NB4 (cell line): Measurements from ENCODE around the gene TMEM184B.

Experiments
- MYC ChIP-seq: IDR thresholded peaks from 2 replicates; pipeline ENCODE4 v1.6.1; 2011; ENCODE audit warnings: low read depth, low read length
- POLR2A ChIP-seq: IDR thresholded peaks from 2 replicates; pipeline ENCODE4 v1.6.1; 2011; ENCODE audit warnings: mild to moderate bottlenecking; ENCODE audit not compliant: insufficient read length; ENCODE audit errors: extremely low read depth
- TF ChIP-seq, protein P1 (sequence below): IDR thresholded peaks from one replicate; pipeline ENCODE4 v1.5.1; 2012; ENCODE audit warnings: low read depth, low read length
- TF ChIP-seq, protein P2 (sequence below): IDR thresholded peaks from 2 replicates; pipeline ENCODE4 v1.6.1; 2011; ENCODE audit warnings: low read depth, low read length

DNA sequence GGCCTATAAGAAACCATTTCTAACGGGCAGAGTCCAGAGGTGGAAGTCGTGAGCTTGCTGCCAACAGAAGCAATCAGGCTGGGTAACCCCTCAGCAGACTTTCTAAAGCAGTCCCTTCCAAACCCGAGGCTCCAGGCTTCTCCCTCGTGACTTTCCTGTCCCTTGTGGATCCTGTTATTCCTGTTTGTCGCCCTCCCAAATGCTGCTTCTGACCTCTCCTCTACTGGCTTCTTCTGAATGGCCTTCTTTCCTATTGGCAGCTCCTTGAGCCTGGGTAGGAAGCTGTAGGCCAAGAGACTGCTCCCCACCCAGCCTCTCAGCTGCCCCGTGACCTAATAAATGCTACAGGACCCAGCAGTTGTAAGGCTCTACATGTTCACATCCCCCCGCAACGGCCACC lies 36.0 kb downstream of the TMEM184B start:
- TF ChIP-seq POLR2A (no peak), MYC (no peak)
- TF ChIP-seq, protein P1, sequence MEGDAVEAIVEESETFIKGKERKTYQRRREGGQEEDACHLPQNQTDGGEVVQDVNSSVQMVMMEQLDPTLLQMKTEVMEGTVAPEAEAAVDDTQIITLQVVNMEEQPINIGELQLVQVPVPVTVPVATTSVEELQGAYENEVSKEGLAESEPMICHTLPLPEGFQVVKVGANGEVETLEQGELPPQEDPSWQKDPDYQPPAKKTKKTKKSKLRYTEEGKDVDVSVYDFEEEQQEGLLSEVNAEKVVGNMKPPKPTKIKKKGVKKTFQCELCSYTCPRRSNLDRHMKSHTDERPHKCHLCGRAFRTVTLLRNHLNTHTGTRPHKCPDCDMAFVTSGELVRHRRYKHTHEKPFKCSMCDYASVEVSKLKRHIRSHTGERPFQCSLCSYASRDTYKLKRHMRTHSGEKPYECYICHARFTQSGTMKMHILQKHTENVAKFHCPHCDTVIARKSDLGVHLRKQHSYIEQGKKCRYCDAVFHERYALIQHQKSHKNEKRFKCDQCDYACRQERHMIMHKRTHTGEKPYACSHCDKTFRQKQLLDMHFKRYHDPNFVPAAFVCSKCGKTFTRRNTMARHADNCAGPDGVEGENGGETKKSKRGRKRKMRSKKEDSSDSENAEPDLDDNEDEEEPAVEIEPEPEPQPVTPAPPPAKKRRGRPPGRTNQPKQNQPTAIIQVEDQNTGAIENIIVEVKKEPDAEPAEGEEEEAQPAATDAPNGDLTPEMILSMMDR, result no peak
- TF ChIP-seq, protein P2, sequence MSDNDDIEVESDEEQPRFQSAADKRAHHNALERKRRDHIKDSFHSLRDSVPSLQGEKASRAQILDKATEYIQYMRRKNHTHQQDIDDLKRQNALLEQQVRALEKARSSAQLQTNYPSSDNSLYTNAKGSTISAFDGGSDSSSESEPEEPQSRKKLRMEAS, result no peak
